ENCODE data around the gene MAP3K4.

The MAP3K4 gene

GRCh38 chr6:161009991-161010390 is 18.4 kb downstream of the MAP3K4 start:
- no peak for DNase-seq

GRCh38 chr6:161010418-161010817 is 18.8 kb downstream of the MAP3K4 start:
- DNase-seq: no peak

GRCh38 chr6:161011492-161012480 is 20.2 kb downstream of the MAP3K4 start:
- DNase-seq: no peak

GRCh38 chr6:161013695-161014094 is 22.1 kb downstream of the MAP3K4 start:
- DNase-seq: no peak

- no peak for DNase-seq
Measured at GRCh38 chr6:161017766-161018564, 26.4 kb downstream of the MAP3K4 start.

GRCh38 chr6:161019324-161019839 is 27.8 kb downstream of the MAP3K4 start:
- no peak for DNase-seq

- DNase-seq: no peak
Measured at GRCh38 chr6:161021543-161021942, 30.0 kb downstream of the MAP3K4 start.

GRCh38 chr6:161021998-161022743 is 30.6 kb downstream of the MAP3K4 start:
- DNase-seq: no peak

- DNase-seq: no peak
Measured at GRCh38 chr6:161023316-161023715, 31.7 kb downstream of the MAP3K4 start.

- no peak for DNase-seq
Measured at GRCh38 chr6:161024364-161024920, 32.9 kb downstream of the MAP3K4 start.

GRCh38 chr6:161027385-161027784 is 35.8 kb downstream of the MAP3K4 start:
- DNase-seq: no peak

GRCh38 chr6:161029195-161029809 is 37.7 kb downstream of the MAP3K4 start:
- no peak for DNase-seq

GRCh38 chr6:161031721-161032495 is 40.3 kb downstream of the MAP3K4 start:
- no peak for DNase-seq

- DNase-seq: peak; percentile 63
Measured at GRCh38 chr6:161033667-161034066, 42.1 kb downstream of the MAP3K4 start.

GRCh38 chr6:161035182-161035980 is 43.8 kb downstream of the MAP3K4 start:
- DNase-seq: no peak

- DNase-seq: no peak
Measured at GRCh38 chr6:161035981-161036263, 44.4 kb downstream of the MAP3K4 start.

GRCh38 chr6:161037873-161038228 is 46.3 kb downstream of the MAP3K4 start:
- no peak for DNase-seq

GRCh38 chr6:161038229-161039031 is 46.9 kb downstream of the MAP3K4 start:
- no peak for DNase-seq

GRCh38 chr6:161041274-161041673 is 49.7 kb downstream of the MAP3K4 start:
- DNase-seq: no peak

GRCh38 chr6:161044335-161044734 is 52.8 kb downstream of the MAP3K4 start:
- DNase-seq: no peak

Data from NCI-H2171 treated with DMSO at 0.1 percent for 48 hours (cell line).